Measurements from ENCODE around the gene ELAVL4.

Gene ELAVL4

DNA sequence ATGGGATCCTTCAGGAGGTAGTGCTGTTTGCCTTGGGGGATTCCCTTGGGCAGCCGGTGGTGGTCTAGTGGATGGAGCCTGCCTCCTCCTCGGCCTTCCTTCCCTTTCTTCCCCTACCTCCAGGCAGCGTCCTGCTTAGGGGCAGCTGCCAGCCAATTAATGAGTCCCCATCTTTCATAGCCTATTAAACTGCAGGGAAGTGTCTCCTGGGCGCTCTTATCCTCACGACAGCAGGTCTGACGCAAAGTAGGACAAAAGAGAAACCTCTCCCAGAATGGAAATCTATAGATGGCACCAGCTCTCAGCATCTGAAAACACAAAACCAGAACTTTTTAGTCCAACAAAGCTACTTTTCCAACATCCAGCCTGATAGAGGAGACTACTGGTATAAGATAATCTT, 69.3 kb downstream of the ELAVL4 start:
- in situ Hi-C loops (cut with MboI; ENCODE audit: low sequenced_read_pairs), result no loop called here

DNA sequence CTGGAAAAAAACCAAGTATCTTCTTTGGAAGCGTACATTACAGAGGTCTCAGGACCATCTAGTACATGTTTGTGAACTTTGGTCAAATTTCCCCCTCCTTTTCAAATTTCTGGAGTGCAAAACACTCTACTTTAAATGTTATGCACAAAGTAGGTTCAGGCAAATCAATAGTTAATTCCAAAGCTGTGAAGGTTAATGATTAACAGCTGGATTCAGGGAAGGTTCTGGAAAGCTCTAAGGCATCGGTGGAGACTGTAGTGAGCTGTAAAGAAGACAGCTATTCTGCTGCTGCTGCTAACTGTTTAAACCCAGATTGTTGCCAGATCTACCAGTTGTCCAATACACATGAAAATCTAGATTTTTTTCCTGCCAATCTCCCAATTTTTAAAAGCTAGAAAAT, 70.9 kb downstream of the ELAVL4 start:
- in situ Hi-C loops (cut with MboI; ENCODE audit: low sequenced_read_pairs), result no loop called here

DNA sequence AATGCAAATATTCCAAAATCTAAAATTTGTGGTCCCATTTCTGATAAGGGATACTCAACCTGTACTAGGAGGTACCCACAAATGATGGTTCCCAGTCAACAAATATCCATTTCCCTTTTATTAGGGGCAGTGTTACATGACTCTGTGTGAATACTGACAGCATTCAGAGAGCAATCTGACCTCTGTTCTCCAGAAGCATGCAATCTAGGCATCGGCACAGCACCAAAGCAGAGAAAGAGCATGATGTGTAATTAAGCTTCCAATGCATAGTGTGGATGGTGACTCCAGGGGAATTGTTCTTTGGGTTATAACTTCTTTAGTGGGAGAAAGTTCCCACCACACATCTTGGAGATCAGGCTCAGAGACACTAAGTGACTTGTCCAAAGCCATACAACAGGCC, 71.6 kb downstream of the ELAVL4 start:
- in situ Hi-C loops (cut with MboI; ENCODE audit: low sequenced_read_pairs), result no loop called here

DNA sequence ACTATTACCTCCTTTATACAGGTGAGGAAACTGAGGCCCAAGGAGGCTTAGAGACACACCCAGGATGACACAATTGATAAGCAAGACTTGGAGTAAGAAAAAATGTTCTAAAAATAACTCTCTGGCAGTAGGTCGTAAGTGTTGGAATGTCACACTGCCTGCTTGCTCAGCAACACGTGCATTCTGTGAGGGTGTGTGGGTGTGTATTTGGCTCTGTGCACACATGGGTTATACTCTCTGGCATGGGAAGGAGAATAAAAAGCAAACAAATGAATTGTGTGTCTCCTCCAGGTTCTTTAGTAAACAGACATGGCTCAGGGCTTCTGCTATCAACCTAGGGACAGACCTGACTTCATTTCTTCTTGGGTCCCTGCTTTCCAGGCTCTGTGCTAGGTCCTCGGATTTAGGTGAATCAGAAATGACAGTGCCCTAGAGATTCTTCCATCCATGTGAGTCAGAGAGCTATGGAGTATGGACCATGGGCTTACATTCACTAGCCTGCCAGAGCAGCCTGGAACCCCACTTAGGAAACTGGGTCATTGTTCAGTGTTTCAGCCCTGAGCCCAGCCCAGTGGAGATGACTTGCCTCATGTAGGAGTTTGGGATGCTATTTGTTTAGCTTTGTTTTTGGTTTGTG, 72.4 kb downstream of the ELAVL4 start:
- in situ Hi-C loops (cut with MboI; ENCODE audit: low sequenced_read_pairs), result no loop called here

DNA sequence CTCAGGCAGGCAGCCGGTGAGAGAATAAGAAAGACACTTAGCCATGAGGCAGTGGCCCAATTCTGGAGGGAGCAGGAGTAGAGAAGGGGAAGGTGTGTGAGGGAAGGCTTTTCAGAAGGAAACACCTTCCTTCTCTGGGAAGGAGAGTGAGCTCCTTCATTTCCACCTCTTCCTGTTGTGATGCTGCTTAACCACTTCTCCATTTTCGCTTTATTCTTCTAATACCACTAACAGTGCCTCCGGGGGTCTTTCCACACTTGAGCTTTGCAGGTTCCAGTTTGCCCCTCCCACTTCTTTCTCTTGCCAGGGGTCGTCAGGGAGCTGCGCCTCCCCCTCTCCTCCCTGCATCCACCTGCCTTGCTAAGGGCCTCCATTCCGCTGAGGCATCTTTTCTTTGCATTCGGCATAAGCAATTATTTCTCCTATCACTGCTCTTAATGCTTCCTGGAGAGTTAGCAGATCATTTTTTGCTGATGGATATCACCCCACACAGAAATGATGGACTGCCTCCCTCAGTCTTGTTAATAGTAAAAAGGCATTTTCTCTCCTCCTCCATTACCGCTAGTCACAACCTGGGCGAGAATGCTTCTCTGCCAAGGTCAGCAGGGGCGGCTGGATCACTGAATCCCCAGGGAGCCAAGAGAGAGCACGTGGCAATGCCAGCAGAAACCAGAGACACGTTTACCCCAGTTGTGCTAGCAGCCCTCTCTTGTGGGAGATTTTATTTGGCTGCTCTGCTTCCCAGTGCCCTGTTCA, 74.8 kb downstream of the ELAVL4 start:
- in situ Hi-C loops (cut with MboI; ENCODE audit: low sequenced_read_pairs), result no loop called here

DNA sequence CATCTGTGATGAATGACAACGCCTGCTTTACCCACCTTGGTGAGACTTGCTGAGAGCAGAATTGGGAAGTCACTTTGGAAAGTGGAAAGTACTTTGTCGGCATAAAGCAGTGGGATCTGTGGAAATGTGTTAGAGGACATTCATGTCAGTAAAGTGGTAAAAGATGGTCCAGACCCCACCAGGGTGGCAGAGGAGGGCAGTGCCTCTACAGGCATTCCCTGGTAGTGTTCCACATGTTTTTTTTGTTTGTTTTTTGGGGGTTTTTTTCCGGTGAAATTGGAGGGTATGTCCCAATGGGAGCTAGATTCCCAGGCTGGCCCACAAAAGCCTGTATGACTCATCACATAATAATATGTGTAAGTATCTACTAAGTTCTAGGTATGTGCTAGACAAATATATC, 80.6 kb downstream of the ELAVL4 start:
- in situ Hi-C loops (cut with MboI; ENCODE audit: low sequenced_read_pairs), result no loop called here

DNA sequence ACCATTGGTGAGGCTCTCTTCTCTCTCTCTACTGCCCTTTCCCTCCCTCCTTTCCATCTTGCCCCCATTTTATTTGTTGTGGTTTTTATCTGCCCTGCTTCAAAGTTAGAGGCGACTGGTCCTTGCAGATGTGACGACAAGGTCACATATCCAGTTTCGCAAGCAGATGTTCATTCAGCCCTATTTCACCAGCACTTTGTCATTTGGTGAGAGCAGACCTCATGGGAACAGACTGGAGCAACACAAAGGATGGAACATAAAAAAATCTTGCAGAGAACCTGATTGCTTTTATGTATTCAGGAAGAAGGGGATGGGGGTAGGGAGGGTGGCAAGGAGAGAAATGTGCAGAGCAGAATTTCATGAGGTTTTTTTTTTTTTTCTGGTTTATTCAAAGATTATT, 84.3 kb downstream of the ELAVL4 start:
- in situ Hi-C loops (cut with MboI; ENCODE audit: low sequenced_read_pairs), result no loop called here

DNA sequence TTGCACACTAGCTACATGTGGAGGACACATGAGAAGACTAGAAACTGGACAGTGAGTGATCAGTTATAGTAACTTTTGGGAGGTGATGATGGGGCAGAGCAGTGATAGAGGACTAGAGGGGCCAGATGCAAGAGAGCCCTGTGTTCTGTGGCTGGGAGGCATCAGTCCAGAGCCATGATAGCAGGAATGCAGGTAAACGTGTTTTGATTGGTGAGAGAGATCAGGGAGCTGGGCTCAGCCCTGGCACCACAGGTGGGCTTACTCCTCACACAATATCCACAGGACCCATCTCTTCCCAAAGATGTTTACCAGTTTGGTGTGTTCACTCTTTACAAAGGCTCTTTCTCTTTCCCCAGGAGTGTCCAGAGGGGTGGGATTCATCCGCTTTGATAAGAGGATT, 86.5 kb downstream of the ELAVL4 start:
- in situ Hi-C loops (cut with MboI; ENCODE audit: low sequenced_read_pairs), result no loop called here

DNA sequence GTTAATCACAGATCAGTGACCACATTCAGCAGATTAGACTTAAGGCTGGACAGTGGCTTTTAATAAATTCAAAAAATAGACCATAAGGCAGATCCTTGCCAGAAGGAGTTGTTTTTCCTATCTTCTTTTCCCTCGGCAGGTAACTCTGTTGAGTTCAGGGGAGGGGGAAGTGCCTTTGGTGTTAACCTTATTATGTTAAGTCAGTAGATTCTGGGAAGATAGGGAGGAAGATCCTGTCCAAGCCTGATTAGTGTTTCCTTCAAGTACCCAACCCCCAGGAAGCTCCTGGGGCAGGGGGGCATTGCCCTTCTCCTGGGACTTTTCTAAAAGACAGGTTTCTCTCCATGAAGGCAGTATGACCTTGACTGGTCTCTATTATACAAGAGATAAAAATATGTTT, 87.4 kb downstream of the ELAVL4 start:
- in situ Hi-C loops (cut with MboI; ENCODE audit: low sequenced_read_pairs), result no loop called here

DNA sequence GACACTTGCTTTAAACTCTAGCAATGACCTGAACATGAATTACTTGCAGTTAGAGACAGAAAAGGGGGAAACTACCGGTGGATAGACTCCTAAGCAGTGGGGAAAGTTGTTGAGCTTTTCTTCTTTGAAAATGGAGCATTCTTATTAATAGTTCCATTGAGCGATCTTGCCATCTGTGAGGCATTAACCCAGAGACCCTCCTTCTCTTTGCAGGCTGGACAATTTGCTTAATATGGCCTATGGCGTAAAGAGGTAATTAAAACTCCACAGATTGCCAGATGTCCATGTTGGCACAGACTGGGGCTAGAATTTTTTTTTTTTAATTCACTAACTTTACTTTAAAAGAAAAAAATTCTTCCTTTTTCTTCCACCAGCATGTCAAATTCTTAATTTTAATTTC, 88.5 kb downstream of the ELAVL4 start:
- in situ Hi-C loops (cut with MboI; ENCODE audit: low sequenced_read_pairs), result no loop called here

DNA sequence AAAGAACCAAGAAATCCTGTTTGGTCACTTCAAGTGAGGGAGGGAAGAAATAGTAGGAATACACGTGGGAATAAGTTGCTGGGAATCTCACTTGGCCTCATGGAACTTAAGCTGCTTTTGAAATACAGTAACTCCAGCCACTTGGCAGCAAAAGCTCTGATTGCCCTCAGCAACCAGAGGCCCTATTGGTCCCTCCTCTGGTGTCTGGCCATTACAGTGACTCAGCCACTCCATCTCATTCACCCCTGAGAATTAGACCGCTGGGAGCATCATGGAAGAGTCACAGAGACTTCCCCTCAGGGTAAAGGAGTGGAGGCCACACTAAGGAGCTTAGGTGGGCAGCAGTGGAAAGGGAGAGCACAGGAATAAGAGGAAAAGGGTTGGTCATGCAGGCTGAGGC, 99.6 kb downstream of the ELAVL4 start:
- in situ Hi-C loops (cut with MboI; ENCODE audit: low sequenced_read_pairs), result no loop called here

DNA sequence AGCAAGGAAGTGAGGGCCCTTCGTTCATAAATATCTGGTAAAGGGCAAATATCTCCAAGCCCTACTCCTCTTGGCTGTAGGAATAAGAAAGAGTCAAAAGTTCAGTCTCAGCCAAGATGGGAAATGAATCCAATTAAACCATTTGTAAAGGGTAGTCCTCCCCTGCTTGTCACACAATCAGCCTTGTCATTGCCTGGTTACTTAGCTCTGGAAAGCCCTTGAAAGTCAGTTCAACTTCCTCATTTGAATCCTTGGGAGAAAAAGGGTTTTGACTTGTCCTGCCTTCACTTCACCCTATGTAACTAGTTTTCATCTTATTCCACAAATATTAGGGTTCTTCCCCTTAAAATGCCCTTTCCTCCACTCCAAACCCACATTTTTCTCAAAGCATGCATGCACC, 100.0 kb downstream of the ELAVL4 start:
- in situ Hi-C loops (cut with MboI; ENCODE audit: low sequenced_read_pairs), result no loop called here

DNA sequence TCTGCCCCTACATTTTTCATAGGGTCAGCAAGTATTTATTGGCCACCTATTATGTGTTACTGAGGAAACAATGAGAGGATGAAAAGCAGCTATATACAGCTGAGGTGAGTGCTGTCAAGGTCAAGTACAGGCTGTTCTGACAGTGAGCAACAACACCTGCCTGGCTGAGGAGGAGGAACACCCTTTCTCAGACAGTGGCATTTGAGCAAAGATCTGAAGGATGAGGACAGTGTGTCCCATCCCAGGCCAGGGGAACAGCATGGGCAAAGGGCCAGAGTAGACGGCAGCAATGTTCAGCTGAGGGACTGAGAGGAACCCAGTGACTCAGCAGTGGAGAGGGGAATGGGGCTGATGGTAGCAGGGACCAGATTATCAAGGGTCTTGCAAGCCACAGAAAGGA, 101.0 kb downstream of the ELAVL4 start:
- in situ Hi-C loops (cut with MboI; ENCODE audit: low sequenced_read_pairs), result no loop called here

DNA sequence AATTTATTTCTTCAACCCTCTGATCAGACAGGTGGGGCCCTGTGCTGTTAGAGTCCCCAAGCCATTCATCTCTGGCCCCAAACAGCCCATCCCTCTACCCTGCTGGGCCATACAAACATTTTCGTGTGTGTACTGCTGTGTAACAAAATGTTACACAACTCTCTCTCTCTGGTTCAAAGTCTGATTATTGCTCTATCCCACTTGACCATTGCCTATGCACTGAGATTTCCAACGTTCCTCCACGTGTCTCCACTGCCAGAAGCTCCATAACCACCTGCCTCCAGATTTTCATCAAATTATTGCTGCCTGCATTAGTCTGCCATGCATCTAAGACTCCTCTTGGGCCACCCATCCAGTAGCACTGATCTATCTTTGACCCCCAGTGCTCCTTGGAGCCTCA, 104.8 kb downstream of the ELAVL4 start:
- in situ Hi-C loops (cut with MboI; ENCODE audit: low sequenced_read_pairs), result no loop called here

DNA sequence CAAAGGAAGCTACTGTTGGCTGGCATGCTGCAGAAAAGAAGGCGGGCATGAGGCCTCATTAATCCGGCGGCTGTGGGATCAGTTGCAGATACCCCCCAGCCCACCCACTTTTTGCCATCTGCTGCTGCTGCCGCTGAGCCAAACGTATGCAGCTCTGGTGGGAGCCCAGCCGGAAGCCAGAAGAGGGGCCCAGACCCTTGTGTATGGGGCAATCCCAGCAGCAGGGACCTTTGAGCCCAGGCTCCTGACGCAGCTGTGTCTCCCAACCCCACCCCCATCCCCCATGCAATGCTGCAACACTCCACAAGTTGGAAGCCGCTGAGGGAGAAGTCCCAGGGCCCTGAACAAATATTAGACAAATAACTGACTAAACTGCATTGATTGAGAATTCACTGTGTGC, 106.0 kb downstream of the ELAVL4 start:
- in situ Hi-C loops (cut with MboI; ENCODE audit: low sequenced_read_pairs), result no loop called here

DNA sequence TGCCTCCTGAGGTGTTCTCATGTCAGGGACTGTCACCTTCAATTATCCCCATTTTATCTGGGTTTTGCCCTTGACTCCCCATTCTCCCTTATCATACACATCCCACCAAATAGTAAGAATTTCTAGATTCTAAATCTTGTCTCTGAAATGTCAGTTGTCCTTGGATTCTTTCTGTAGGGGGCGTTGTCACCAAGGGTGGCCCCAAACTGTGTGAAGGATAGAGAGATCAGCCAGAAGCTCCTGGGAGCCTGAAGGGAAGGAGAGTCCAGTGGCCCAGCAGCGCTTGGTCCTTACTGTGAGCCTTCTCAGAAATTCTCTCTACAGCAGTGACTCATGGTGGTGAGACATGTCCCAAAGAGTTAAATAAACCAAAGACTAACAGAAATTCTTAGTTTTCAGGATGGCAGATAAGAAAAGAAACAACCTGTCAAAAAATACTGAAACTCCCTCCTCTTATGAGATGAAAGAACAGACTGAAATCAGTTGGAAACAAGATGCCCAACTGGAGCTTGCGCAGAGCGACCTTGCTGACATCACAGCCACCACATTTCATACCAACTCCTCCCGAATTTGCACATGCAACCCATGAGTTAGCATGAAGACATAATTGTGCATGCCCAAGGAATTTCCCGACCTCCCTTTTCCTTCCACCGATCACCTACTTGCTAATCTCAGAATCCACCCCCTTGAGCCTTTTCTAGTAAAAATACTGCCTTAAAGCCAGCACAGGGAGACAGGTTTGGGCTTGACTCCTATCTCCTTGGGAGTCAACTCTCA, 109.8 kb downstream of the ELAVL4 start:
- in situ Hi-C loops (cut with MboI; ENCODE audit: low sequenced_read_pairs), result no loop called here

DNA sequence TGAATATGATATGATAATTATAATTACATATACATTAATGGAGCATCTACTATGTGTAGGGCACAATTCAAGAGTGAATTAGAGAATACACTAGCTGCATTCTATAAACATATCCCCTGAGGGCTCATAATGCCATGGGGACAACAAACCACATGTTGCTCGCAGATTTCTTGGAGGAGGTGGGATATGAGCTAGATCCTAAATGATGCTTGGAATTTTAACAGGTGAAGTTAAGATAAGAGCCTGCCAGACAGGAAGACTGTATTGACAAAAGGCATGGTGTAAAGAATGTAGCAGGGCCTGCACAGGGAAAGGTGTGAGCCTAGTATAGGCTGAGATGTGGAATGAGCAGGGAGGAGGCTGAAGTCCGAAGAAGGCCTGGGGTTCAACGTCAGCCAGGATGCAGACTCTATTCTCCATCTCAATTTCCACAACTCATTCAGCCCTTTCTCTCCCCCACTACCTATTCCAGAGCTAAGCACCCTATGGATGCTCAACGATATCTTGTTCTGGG, 120.2 kb downstream of the ELAVL4 start:
- in situ Hi-C loops (cut with MboI; ENCODE audit: low sequenced_read_pairs), result no loop called here

DNA sequence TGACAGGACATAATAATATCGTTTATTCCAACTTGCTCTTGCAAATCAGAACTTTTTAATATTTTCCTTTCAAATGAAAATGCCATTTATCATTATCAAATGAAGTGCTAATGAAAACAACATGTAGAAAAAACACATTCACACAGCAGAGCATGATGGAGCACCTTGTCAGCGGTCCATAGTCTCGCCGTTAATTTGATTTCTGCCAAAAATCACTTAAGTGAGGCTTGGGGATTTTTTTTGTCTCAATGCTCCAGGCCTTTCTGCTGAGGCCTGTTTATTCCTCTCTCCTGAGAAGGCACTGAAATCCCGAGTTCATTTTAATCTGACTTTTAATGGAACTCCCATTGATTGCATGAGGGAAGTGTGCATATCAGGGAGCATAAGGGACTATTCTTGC, 122.5 kb downstream of the ELAVL4 start:
- in situ Hi-C loops (cut with MboI; ENCODE audit: low sequenced_read_pairs), result no loop called here

DNA sequence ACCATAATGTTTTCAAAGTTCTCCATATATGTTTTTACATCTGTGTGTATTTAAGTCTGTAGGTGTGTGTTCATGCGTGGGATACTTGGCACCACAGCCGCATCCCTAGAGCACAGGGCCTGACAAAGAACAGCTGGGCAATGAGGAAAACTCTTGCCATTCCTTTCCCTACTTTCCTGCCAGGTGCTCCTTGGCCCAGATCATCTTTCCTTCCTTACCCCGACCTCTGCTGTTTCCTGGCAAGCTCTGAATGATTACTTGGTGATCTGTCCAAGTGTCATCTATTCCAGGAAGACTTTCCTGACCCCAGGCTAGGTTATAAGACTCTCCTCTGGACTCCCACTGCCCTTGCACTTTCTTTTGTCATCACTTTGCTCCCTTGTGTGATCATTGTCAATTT, 123.6 kb downstream of the ELAVL4 start:
- in situ Hi-C loops (cut with MboI; ENCODE audit: low sequenced_read_pairs), result no loop called here

DNA sequence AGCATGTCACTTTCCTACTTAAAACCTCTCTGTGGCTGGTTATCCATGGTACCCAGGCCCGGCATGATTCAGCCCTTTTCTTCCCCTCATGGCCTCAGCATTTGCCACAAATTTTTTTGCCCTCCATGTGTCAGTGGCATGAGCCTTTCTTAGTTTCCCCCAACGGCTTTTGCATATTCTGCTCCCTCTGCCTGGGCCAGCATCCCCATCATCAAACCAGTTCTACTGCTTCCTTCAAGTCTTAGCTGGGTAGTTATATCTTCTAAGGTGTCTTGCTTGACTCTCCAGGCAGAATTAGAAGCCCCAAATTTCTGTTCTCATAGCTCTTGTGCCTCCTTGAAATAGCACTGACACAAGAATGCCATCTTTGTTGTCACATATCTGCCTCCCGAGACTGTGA, 127.9 kb downstream of the ELAVL4 start:
- in situ Hi-C loops (cut with MboI; ENCODE audit: low sequenced_read_pairs), result no loop called here

DNA sequence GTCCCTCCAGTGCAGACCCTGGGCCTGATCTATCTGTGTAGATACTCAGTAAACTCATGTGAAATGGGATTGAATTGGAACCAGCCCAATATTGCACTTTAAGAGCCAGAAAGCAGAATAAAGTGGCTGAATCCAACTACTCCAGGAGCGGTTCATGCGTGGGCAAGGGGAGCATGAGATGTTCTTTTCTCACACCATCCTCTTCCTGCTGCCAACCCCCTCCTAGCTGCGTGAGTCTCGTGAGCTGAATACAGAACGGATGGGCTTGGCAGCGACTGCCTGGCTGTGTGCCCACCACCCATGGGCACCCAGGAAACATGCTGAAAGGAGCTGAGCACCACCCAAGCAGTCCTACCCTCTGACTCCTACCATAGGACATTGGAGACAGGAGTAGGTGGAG, 128.3 kb downstream of the ELAVL4 start:
- in situ Hi-C loops (cut with MboI; ENCODE audit: low sequenced_read_pairs), result no loop called here

DNA sequence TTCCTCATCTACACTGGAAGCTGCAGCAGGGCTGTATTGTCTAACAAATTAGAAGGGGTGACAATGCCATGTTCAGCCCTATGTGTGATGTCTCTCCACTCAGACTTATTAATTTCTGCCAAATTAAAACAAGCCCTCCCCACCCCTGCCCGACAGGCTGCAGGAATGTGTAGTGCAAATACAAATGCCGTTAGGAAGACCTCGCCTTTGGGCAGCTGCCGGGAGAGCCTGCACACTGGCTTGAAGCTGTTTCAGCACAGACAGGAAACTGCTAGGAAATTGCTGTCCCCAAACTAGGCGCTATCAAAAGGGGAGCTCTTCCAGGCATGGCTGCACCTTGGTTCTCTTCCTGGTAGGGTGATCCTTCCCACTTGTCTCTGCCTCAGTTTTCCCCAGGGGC, 135.2 kb downstream of the ELAVL4 start:
- in situ Hi-C loops (cut with MboI; ENCODE audit: low sequenced_read_pairs), result no loop called here

Data from HL-60/S4 (cell line).